Nephron (organoid): ENCODE measurements around the gene AGAP1.

Experiments
- H3K27ac Mint-ChIP-seq, 3 experiments: 2 replicates each; pipeline ENCODE4 v1.8.0; 2020; ENCODE audit warnings: mixed read lengths in 3 of 3, mild to moderate bottlenecking in 2 of 3, moderate library complexity in 1 of 3
- H3K27me3 Mint-ChIP-seq: 2 replicates; pipeline ENCODE4 v1.8.0; 2021; ENCODE audit warnings: low read depth, mild to moderate bottlenecking, moderate library complexity, mixed read lengths
- H3K36me3 Mint-ChIP-seq: 2 replicates; pipeline ENCODE4 v1.8.0; 2020; ENCODE audit warnings: low read depth, mixed read lengths
- H3K4me1 Mint-ChIP-seq: 2 replicates; pipeline ENCODE4 v1.8.0; 2020; ENCODE audit warnings: mixed read lengths
- H3K4me3 Mint-ChIP-seq, 3 experiments: 2 replicates each; pipeline ENCODE4 v1.8.0; 2020; ENCODE audit warnings: mild to moderate bottlenecking in 3 of 3, mixed read lengths in 3 of 3, moderate library complexity in 2 of 3
- H3K9me3 Mint-ChIP-seq: 2 replicates; pipeline ENCODE4 v1.8.0; 2020; ENCODE audit warnings: mixed read lengths
- TF ChIP-seq, protein P1 (sequence below), 3 experiments: fragments of 200-600 bp; sonication (generic); IDR thresholded peaks; one replicate each; pipeline ENCODE4 v1.5.0; 2021; ENCODE audit warnings: antibody characterized with exemption in 3 of 3; ENCODE audit not compliant: unreplicated experiment in 3 of 3

The AGAP1 gene

DNA sequence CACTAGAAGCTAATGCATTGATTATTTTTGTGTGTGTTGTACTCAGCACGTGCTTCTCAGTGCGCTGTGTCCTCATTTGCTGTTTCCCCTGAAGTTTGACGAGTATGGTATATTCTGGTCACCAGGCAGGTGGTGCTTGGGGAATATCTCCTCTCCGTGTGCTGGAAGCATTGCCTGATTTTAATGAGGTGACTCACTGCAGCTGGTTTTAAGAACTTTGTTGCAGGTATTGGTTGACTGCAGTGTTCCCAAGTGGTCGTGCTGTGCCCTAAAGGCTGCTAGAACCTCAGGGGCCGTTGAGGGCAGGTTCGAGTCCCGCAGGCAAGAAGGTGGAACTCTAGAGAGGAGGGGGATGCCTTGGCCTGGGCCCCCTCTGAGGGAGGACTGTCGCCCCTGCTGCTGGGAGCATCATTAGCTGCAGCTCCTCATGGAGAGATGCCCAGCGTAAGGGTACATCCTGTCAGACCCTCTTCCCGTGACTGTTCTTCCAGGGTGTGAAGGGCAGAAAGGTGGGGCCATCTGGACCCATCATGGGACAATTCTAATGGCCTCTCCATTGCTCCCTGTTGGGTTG lies 82.6 kb downstream of the AGAP1 start:
- no peak overlapping the region for H3K4me3 Mint-ChIP-seq

DNA sequence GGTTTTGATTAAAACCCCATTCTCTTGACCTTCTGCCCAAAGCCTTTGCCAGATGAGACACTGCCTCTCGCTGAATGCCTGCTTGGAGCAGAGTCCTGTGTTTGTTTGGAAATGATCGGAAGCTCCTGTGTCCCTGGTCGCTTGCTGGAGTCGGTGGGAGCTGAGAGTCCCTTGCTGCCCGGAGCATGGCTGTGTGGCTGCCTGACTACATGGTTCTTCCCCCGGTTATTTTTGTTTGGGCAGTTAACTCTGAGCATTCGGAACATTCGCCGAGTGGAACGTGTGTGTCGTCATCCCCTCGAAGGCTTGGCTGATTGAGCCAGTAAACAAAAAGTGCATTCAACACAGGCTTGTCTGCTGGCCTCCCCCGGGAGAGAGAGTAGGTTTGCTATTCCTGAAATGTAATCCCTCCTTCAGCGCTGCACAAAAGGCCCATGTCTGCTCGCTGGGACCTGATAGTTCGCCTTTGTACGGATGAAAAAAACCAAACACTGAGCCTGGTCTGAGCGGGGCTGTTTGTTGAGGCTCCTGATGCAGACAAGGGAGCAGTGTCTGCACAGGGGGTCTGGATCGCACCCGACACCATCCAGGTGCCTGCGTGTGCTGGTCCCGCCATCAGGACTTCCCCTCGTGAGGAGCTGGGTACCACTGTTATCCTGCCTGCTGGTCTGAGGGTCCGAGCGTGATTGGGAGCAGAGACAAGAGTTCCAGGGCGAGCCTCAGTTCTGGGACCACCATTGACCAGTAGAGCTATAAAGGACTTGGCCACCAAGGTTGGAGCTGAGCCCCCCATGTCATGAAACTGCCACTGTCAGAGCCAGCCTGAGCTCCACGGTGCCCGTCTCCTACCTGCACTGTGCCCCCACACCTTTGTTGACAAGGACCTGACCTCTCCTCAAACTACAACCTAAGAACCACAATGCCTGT lies 83.8 kb downstream of the AGAP1 start:
- Mint-ChIP-seq H3K27ac (peak overlapping the region in 1 of 3 experiments; percentile 42), H3K36me3 (no peaks in the 10 kb centered on the region), H3K4me1 (peaks cover 24% of the 10 kb centered on the region), H3K9me3 (no peaks in the 10 kb centered on the region), H3K4me3 (peak overlapping the region in 2 of 3 experiments; percentile 2 to 12), H3K27me3 (no peaks in the 10 kb centered on the region)
- TF ChIP-seq, protein P1, sequence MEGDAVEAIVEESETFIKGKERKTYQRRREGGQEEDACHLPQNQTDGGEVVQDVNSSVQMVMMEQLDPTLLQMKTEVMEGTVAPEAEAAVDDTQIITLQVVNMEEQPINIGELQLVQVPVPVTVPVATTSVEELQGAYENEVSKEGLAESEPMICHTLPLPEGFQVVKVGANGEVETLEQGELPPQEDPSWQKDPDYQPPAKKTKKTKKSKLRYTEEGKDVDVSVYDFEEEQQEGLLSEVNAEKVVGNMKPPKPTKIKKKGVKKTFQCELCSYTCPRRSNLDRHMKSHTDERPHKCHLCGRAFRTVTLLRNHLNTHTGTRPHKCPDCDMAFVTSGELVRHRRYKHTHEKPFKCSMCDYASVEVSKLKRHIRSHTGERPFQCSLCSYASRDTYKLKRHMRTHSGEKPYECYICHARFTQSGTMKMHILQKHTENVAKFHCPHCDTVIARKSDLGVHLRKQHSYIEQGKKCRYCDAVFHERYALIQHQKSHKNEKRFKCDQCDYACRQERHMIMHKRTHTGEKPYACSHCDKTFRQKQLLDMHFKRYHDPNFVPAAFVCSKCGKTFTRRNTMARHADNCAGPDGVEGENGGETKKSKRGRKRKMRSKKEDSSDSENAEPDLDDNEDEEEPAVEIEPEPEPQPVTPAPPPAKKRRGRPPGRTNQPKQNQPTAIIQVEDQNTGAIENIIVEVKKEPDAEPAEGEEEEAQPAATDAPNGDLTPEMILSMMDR (IDR thresholded peaks at IDR 0.05; ENCODE audit: unreplicated experiment in 3 of 3): no peak

More for the DNA sequence above, 82.6 kb downstream of the AGAP1 start:
- no peaks in the 10 kb centered on the region for H3K27me3 Mint-ChIP-seq
- no peak overlapping the region for H3K27ac Mint-ChIP-seq
- TF ChIP-seq, protein P1 (IDR thresholded peaks at IDR 0.05; ENCODE audit: unreplicated experiment in 3 of 3): no peak
- H3K9me3 Mint-ChIP-seq: no peaks in the 10 kb centered on the region
- H3K4me1 Mint-ChIP-seq: peaks cover 24% of the 10 kb centered on the region
- no peaks in the 10 kb centered on the region for H3K36me3 Mint-ChIP-seq

- TF ChIP-seq, protein P1 (IDR thresholded peaks at IDR 0.05; ENCODE audit: unreplicated experiment in 3 of 3): no peak
Measured at GRCh38 chr2:235579128-235579527, 85.3 kb downstream of the AGAP1 start.

GRCh38 chr2:235580426-235581157 lies 86.7 kb downstream of the AGAP1 start:
- Mint-ChIP-seq H3K27ac (no peak overlapping the region), H3K27me3 (no peaks in the 10 kb centered on the region), H3K36me3 (no peaks in the 10 kb centered on the region), H3K9me3 (no peaks in the 10 kb centered on the region), H3K4me1 (peaks cover 9% of the 10 kb centered on the region), H3K4me3 (no peak overlapping the region)
- TF ChIP-seq, protein P1 (IDR thresholded peaks at IDR 0.05; ENCODE audit: unreplicated experiment in 3 of 3): no peak

More at GRCh38 chr2:235579128-235579527, 85.3 kb downstream of the AGAP1 start:
- Mint-ChIP-seq H3K27ac (no peak overlapping the region), H3K4me3 (no peak overlapping the region), H3K4me1 (peaks cover 13% of the 10 kb centered on the region), H3K9me3 (no peaks in the 10 kb centered on the region), H3K36me3 (no peaks in the 10 kb centered on the region), H3K27me3 (no peaks in the 10 kb centered on the region)

DNA sequence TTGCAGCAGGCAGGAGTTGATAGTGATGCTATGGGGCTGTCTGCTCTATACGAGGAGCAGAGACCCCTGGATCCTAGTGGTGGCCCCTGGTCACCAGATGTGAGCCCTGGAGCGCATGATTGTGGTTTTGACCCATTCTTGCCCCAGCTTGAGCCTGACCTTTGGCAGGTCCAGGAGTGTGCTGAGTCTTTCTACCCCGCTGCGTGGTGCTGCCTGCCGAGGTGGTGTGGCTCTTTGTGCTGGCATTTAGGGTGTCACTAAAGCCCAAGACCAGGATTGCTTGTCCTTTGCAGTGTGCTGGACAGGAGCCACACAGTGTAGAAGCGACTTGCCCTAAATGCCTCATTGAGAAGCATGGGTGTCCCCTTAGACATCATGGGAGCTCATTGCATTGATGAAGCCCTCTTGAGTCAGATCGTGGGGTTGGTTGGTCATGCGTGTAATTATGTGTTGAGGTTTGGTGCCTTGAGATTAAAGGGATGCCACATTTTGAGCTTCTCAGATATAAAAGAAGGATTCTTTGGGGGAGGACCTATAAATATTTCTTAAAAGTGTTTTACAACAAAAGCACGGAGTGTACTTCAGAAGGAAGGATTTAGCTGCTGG lies 88.3 kb downstream of the AGAP1 start:
- Mint-ChIP-seq H3K27ac (no peak overlapping the region), H3K36me3 (no peaks in the 10 kb centered on the region), H3K4me3 (no peak overlapping the region), H3K4me1 (peaks cover 10% of the 10 kb centered on the region), H3K27me3 (no peaks in the 10 kb centered on the region), H3K9me3 (no peaks in the 10 kb centered on the region)
- TF ChIP-seq, protein P1 (IDR thresholded peaks at IDR 0.05; ENCODE audit: unreplicated experiment in 3 of 3): no peak
